UCSD-AML1 (cell line): ENCODE data around the gene RBM6.
"Not testable (repeated sequence)": the region's sequence is repeated elsewhere in the genome, so short reads cannot be mapped to it uniquely, and the experiment has no call there.

Experiments used
- DNase-seq: peaks from one replicate; lab custom pipeline; 2025; ENCODE audit not compliant: unreplicated experiment; lab: John Stamatoyannopoulos, UW

The RBM6 gene

GRCh38 chr3:49916686-49917085 lies 23.3 kb upstream of the RBM6 start:
- no peak for DNase-seq

- not testable (repeated sequence) for DNase-seq
Observed at GRCh38 chr3:49917806-49918590, 22.0 kb upstream of the RBM6 start.

- no peak for DNase-seq
Observed at GRCh38 chr3:49924683-49925082, 15.3 kb upstream of the RBM6 start.

GRCh38 chr3:49925485-49925884 lies 14.5 kb upstream of the RBM6 start:
- no peak for DNase-seq

GRCh38 chr3:49926117-49926728 lies 13.7 kb upstream of the RBM6 start:
- DNase-seq = no peak

GRCh38 chr3:49927798-49928197 lies 12.2 kb upstream of the RBM6 start:
- no peak for DNase-seq

- no peak for DNase-seq
Observed at GRCh38 chr3:49928481-49929017, 11.4 kb upstream of the RBM6 start.

GRCh38 chr3:49929291-49930167 lies 10.4 kb upstream of the RBM6 start, which contains the start of gene MON1A:
Gene MON1A (minus strand): TSS chr3:49929811. CDS start chr3:49913346, 16,465 bp downstream.
- peak; percentile 91 for DNase-seq

- no peak for DNase-seq
Observed at GRCh38 chr3:49930168-49930690, 9.7 kb upstream of the RBM6 start.

- peak; percentile 37 for DNase-seq
Observed at GRCh38 chr3:49930922-49931321, 9.0 kb upstream of the RBM6 start.

GRCh38 chr3:49932281-49932680 lies 7.7 kb upstream of the RBM6 start:
- not testable (repeated sequence) for DNase-seq

- no peak for DNase-seq
Observed at GRCh38 chr3:49937090-49937489, 2.9 kb upstream of the RBM6 start.

- no peak for DNase-seq
Observed at GRCh38 chr3:49940667-49941249, 808 bp downstream of the RBM6 start.

- DNase-seq = no peak
Observed at GRCh38 chr3:49942651-49943050, 2.7 kb downstream of the RBM6 start.

- DNase-seq = no peak
Observed at GRCh38 chr3:49952924-49953323, 13.0 kb downstream of the RBM6 start.

- DNase-seq = no peak
Observed at GRCh38 chr3:49955636-49956035, 15.7 kb downstream of the RBM6 start.

GRCh38 chr3:49966233-49966942 lies 26.4 kb downstream of the RBM6 start:
- no peak for DNase-seq

GRCh38 chr3:49967291-49967690 lies 27.3 kb downstream of the RBM6 start:
- DNase-seq = no peak

GRCh38 chr3:49968346-49968745 lies 28.4 kb downstream of the RBM6 start:
- DNase-seq = no peak

GRCh38 chr3:49972656-49973055 lies 32.7 kb downstream of the RBM6 start:
- DNase-seq = no peak
